ENCODE measurements around the gene NRARP. TPM values are rescaled to one million over a fixed set of nuclear protein-coding genes. Genes with fewer than 3 reads are reported as not detected.

NRARP gene
- total RNA-seq, 1 experiment from 2014 or later: 51.5 TPM

- peaks cover 25% of the 10 kb centered on the region for H3K4me1 Mint-ChIP-seq
- peak; percentile 76 for DNase-seq (ENCODE audit: low spot score)
- TF ChIP-seq TCF7 (CRISPR knock-in tag; IDR thresholded peaks at IDR 0.05; ENCODE audit: low read depth) (no peak), GABPB1 (CRISPR knock-in tag; IDR thresholded peaks at IDR 0.05) (peak; percentile 48), TEAD1 (CRISPR knock-in tag; IDR thresholded peaks at IDR 0.05) (no peak), ZNF423 (CRISPR knock-in tag; IDR thresholded peaks at IDR 0.05) (peak; percentile 83), FOXK1 (CRISPR knock-in tag; IDR thresholded peaks at IDR 0.05) (no peak), RELA (CRISPR knock-in tag; IDR thresholded peaks at IDR 0.05; ENCODE audit: borderline replicate concordance) (peak; percentile 20; the same call in 1 of the 2 replicates), NR3C1 (CRISPR knock-in tag; conservative IDR thresholded peaks at IDR 0.05; ENCODE audit: low read depth) (no peak), FOXP1 (CRISPR knock-in tag; IDR thresholded peaks at IDR 0.05; ENCODE audit: borderline replicate concordance) (peak; percentile 76; the same call in 1 of the 2 replicates), FOXJ3 (CRISPR knock-in tag; IDR thresholded peaks at IDR 0.05; ENCODE audit: borderline replicate concordance) (no peak), NFYB (CRISPR knock-in tag; conservative IDR thresholded peaks at IDR 0.05; ENCODE audit: low read depth) (no peak), SP1 (CRISPR knock-in tag; conservative IDR thresholded peaks at IDR 0.05) (peak; percentile 44; the same call in 1 of the 2 replicates), ETV6 (CRISPR knock-in tag; IDR thresholded peaks at IDR 0.05) (peak; percentile 92; the same call in 1 of the 2 replicates)
- TF ChIP-seq, protein P1, sequence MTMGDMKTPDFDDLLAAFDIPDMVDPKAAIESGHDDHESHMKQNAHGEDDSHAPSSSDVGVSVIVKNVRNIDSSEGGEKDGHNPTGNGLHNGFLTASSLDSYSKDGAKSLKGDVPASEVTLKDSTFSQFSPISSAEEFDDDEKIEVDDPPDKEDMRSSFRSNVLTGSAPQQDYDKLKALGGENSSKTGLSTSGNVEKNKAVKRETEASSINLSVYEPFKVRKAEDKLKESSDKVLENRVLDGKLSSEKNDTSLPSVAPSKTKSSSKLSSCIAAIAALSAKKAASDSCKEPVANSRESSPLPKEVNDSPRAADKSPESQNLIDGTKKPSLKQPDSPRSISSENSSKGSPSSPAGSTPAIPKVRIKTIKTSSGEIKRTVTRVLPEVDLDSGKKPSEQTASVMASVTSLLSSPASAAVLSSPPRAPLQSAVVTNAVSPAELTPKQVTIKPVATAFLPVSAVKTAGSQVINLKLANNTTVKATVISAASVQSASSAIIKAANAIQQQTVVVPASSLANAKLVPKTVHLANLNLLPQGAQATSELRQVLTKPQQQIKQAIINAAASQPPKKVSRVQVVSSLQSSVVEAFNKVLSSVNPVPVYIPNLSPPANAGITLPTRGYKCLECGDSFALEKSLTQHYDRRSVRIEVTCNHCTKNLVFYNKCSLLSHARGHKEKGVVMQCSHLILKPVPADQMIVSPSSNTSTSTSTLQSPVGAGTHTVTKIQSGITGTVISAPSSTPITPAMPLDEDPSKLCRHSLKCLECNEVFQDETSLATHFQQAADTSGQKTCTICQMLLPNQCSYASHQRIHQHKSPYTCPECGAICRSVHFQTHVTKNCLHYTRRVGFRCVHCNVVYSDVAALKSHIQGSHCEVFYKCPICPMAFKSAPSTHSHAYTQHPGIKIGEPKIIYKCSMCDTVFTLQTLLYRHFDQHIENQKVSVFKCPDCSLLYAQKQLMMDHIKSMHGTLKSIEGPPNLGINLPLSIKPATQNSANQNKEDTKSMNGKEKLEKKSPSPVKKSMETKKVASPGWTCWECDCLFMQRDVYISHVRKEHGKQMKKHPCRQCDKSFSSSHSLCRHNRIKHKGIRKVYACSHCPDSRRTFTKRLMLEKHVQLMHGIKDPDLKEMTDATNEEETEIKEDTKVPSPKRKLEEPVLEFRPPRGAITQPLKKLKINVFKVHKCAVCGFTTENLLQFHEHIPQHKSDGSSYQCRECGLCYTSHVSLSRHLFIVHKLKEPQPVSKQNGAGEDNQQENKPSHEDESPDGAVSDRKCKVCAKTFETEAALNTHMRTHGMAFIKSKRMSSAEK (CRISPR knock-in tag; IDR thresholded peaks at IDR 0.05; ENCODE audit: borderline replicate concordance): no peak
- TF ChIP-seq, protein P2, sequence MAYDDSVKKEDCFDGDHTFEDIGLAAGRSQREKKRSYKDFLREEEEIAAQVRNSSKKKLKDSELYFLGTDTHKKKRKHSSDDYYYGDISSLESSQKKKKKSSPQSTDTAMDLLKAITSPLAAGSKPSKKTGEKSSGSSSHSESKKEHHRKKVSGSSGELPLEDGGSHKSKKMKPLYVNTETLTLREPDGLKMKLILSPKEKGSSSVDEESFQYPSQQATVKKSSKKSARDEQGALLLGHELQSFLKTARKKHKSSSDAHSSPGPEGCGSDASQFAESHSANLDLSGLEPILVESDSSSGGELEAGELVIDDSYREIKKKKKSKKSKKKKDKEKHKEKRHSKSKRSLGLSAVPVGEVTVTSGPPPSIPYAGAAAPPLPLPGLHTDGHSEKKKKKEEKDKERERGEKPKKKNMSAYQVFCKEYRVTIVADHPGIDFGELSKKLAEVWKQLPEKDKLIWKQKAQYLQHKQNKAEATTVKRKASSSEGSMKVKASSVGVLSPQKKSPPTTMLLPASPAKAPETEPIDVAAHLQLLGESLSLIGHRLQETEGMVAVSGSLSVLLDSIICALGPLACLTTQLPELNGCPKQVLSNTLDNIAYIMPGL (CRISPR knock-in tag; IDR thresholded peaks at IDR 0.05): peak; percentile 84; the same call in 1 of the 2 replicates
- TF ChIP-seq, protein P3, sequence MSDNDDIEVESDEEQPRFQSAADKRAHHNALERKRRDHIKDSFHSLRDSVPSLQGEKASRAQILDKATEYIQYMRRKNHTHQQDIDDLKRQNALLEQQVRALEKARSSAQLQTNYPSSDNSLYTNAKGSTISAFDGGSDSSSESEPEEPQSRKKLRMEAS (CRISPR knock-in tag; IDR thresholded peaks at IDR 0.05): peak; percentile 12; the same call in 1 of the 2 replicates
- TF ChIP-seq, protein P4, sequence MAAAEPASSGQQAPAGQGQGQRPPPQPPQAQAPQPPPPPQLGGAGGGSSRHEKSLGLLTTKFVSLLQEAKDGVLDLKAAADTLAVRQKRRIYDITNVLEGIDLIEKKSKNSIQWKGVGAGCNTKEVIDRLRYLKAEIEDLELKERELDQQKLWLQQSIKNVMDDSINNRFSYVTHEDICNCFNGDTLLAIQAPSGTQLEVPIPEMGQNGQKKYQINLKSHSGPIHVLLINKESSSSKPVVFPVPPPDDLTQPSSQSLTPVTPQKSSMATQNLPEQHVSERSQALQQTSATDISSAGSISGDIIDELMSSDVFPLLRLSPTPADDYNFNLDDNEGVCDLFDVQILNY (CRISPR knock-in tag; IDR thresholded peaks at IDR 0.05): peak; percentile 78; the same call in 1 of the 2 replicates
- no peaks in the 10 kb centered on the region for H3K9me3 Mint-ChIP-seq
- ChIA-PET POLR2A (interaction anchor here (0.7 to 2.0 kb wide), 5 partner anchors 26 to 38 kb away, joined by 3 to 12 read pairs (median 4); partner anchors contain the start of gene TUBB4B), CTCF (interaction anchor here (0.6 to 2.7 kb wide), 24 partner anchors 9 to 258 kb away, joined by 3 to 30 read pairs (median 4); partner anchors contain the start of genes ENTPD8, EXD3, NELFB and NOXA1)
- H3K27me3 Mint-ChIP-seq (ENCODE audit: low read depth): peaks cover 8% of the 10 kb centered on the region
- H3K27ac Mint-ChIP-seq: peak within 1 kb of the TSS; percentile 90
- peak within 1 kb of the TSS; percentile 62 for H3K4me3 Mint-ChIP-seq
- no peaks in the 10 kb centered on the region for H3K36me3 Mint-ChIP-seq
- peak; percentile 36 for ATAC-seq
These were observed 24.6 kb downstream of the NRARP start, which contains the start of gene TOR4A for GRCh38 chr9:137277329-137278041. Gene TOR4A (plus strand): TSS chr9:137277726. CDS start chr9:137278690, 964 bp downstream.

Data from WTC11 (cell line).